Thyroid gland (tissue), 4 donors: ENCODE data around the gene ASH1L. TPM values are rescaled to one million over a fixed set of nuclear protein-coding genes. Genes with fewer than 3 reads are reported as not detected.

ENCODE experiments used
- DNase-seq, 2 donors: peaks; one replicate each; pipeline ENCODE4 v3.0.0-alpha.2; 2019
- H3K27ac ChIP-seq, 3 donors: fragments of 200-600 bp; sonication (generic); 1 replicate in 2 of 3; 2 replicates in 1 of 3; pipeline ENCODE4 v1.5.1; 2016 to 2019; ENCODE audit warnings: mild to moderate bottlenecking in 1 of 3, moderate library complexity in 1 of 3
- H3K27me3 ChIP-seq: fragments of 200-600 bp; sonication (generic); one replicate; pipeline ENCODE4 v1.5.1; 2019
- H3K36me3 ChIP-seq, 2 donors: fragments of 200-600 bp; sonication (generic); one replicate each; pipeline ENCODE4 v1.5.1; 2016 to 2019
- H3K4me1 ChIP-seq, 2 donors: fragments of 200-600 bp; sonication (generic); one replicate each; pipeline ENCODE4 v1.5.1; 2017 to 2019
- H3K4me3 ChIP-seq, 3 donors: fragments of 200-600 bp; sonication (generic); replicated peaks in 1 of 3; 1 replicate in 2 of 3; 2 replicates in 1 of 3; pipeline ENCODE4 v1.5.1; 2016; ENCODE audit warnings: mild to moderate bottlenecking in 1 of 3
- H3K9me3 ChIP-seq: fragments of 200-600 bp; sonication (generic); one replicate; pipeline ENCODE4 v1.5.1; 2017
- POLR2A ChIP-seq, 2 donors: fragments of 450-650 bp; IDR thresholded peaks; one replicate each; pipeline ENCODE4 v1.6.1; 2017; ENCODE audit warnings: antibody characterized with exemption in 2 of 2, mild to moderate bottlenecking in 2 of 2, moderate library complexity in 1 of 2
- WGBS, 2 donors: methylation state at CpG; one replicate each; pipeline ENCODE4 v1.1.5; 2017; 5-methylcytosine and 5-hydroxymethylcytosine counted together
- intact Hi-C: fragments of 100-400 bp; cut with DNase I; formaldehyde crosslinking; loops from one replicate; pipeline ENCODE4 v1.15.1; 2023
- total RNA-seq, 4 donors: library from RNA; depleted of rRNA; stranded (reverse); fragments of >200 nt; gene quantifications; one replicate each; pipeline ENCODE4 v1.2.3, GENCODE V29; 2016
- TF ChIP-seq, protein P1 (sequence below), 6 experiments: fragments of 200-600 bp in 3 of 6; fragments of 450-650 bp in 3 of 6; sonication (generic) in 3 of 6; IDR thresholded peaks; one replicate each; pipeline ENCODE4 v1.5.1; 2016 to 2019; ENCODE audit warnings: antibody characterized with exemption in 6 of 6, mild to moderate bottlenecking in 2 of 6, inconsistent platforms in 1 of 6, moderate library complexity in 1 of 6

The ASH1L gene
- total RNA-seq, 4 donors from 2014 or later = 68.1 to 120 (median 85.2) TPM

DNA sequence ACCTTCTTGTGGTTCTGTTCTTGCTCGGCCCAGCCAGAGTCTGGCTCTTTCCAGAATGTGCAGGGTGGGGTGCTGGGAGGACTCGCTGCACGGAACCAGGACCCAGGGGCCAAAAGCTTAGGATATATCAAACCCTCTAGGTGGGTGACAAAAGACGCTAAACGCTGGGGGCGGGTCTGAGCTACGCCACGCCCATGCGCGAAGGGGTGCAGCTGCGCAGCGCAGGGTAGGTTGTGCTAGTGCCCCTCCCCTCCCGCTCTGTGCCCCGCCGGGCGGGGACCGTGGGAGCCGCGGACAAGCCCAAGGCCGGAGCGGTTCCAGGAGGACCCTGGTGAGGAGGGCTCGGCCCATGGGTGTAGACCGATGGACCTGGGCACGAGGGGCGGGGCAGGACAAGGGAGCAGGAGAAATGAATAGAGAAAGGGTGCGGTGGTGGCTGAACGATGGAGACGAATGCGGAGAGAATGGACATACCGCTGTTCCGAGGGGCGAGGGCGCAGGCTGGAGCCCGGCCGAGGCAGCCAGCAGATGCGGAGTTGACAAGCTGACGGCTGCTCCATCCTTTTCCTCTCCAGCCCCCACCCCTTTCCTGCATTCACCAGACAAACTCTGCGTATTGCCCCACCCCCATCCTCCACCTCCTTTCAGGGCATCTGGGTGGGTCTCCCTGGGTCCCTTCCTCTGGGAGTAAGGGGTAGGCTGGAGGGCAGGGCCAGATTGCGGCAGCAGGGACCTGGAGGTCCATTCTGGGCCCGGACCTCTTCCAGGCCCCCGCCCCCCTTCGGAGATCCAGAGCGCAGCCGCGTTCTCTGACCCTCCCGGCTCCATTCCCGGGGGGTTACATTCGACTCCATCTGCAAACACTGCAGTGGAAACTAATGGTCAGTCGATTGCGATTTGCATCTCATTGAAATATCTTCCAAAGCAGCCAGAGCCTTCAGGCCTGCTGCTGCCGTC is 241.7 kb downstream of the ASH1L start, which contains the start of gene RUSC1:
TSS of gene RUSC1 (plus strand) at position 234 of the 957 bp plus-strand sequence. CDS start 880 bp downstream, outside the sequence.
- H3K4me3 ChIP-seq = peak within 1 kb of the TSS in 1 of 3 donors; percentile 34
- H3K27ac ChIP-seq = peak within 1 kb of the TSS in 2 of 3 donors; percentile 76 to 92
- peak; percentile 67 to 72 for DNase-seq
- intact Hi-C loops = loop anchor here (5.0 kb wide), 2 partner anchors 44 to 64 kb away; partner anchors contain the start of genes ENTREP3 and HCN3
- H3K27me3 ChIP-seq = no peaks in the 10 kb centered on the region
- TF ChIP-seq, protein P1, sequence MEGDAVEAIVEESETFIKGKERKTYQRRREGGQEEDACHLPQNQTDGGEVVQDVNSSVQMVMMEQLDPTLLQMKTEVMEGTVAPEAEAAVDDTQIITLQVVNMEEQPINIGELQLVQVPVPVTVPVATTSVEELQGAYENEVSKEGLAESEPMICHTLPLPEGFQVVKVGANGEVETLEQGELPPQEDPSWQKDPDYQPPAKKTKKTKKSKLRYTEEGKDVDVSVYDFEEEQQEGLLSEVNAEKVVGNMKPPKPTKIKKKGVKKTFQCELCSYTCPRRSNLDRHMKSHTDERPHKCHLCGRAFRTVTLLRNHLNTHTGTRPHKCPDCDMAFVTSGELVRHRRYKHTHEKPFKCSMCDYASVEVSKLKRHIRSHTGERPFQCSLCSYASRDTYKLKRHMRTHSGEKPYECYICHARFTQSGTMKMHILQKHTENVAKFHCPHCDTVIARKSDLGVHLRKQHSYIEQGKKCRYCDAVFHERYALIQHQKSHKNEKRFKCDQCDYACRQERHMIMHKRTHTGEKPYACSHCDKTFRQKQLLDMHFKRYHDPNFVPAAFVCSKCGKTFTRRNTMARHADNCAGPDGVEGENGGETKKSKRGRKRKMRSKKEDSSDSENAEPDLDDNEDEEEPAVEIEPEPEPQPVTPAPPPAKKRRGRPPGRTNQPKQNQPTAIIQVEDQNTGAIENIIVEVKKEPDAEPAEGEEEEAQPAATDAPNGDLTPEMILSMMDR (IDR thresholded peaks at IDR 0.05) = no peak
- TF ChIP-seq POLR2A (IDR thresholded peaks at IDR 0.05) = no peak
- no peaks in the 10 kb centered on the region for H3K36me3 ChIP-seq
- 18 to 21% methylated on average over 35 to 50 of the region's 51 CpGs for WGBS, 2 donors
- no peaks in the 10 kb centered on the region for H3K9me3 ChIP-seq
- H3K4me1 ChIP-seq = peaks cover 30 to 32% of the 10 kb centered on the region in 2 donors

DNA sequence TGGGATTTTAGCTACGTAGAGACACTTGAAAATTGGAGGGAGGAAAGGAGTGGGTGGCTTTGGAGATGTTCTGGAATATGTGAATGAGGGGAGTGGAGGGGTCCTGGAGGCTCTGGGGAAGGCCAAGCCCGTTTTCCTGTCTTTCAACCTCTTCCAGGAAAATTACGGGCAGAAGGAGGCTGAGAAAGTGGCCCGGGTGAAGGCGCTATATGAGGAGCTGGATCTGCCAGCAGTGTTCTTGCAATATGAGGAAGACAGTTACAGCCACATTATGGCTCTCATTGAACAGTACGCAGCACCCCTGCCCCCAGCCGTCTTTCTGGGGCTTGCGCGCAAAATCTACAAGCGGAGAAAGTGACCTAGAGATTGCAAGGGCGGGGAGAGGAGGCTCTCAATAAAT is 242.4 kb downstream of the ASH1L start:
- Histone ChIP-seq H3K9me3 (no peaks in the 10 kb centered on the region), H3K36me3 (no peaks in the 10 kb centered on the region), H3K27ac (peak overlapping the region in 1 of 3 donors; percentile 92), H3K4me3 (peak overlapping the region in 1 of 3 donors; percentile 34), H3K27me3 (no peaks in the 10 kb centered on the region), H3K4me1 (peaks cover 23 to 25% of the 10 kb centered on the region in 2 donors)
- no peak for TF ChIP-seq POLR2A (IDR thresholded peaks at IDR 0.05)
- no peak for DNase-seq
- 39 to 55% methylated on average over 10 to 11 of the region's 11 CpGs for WGBS, 2 donors
- intact Hi-C loops = loop anchor here (5.0 kb wide), 2 partner anchors 43 to 63 kb away; partner anchors contain the start of genes ENTREP3 and HCN3

- Histone ChIP-seq H3K9me3 (no peaks in the 10 kb centered on the region), H3K36me3 (no peaks in the 10 kb centered on the region), H3K27me3 (no peaks in the 10 kb centered on the region), H3K4me1 (peaks cover 22 to 23% of the 10 kb centered on the region in 2 donors), H3K27ac (no peak overlapping the region), H3K4me3 (no peak overlapping the region)
- 80 to 83% methylated on average over 5 of the region's 5 CpGs for whole genome bisulfite sequencing, 2 donors
- no peak for DNase-seq
- intact Hi-C loops = no loop called here
- TF ChIP-seq, protein P1 (IDR thresholded peaks at IDR 0.05) = no peak
- TF ChIP-seq POLR2A (IDR thresholded peaks at IDR 0.05) = no peak
Measured at GRCh38 chr1:155319536-155319935, 243.1 kb downstream of the ASH1L start.

GRCh38 chr1:155318082-155318481 is 244.5 kb downstream of the ASH1L start:
- H3K27ac ChIP-seq = no peak overlapping the region
- no peak for TF ChIP-seq POLR2A (IDR thresholded peaks at IDR 0.05)
- TF ChIP-seq, protein P1 (IDR thresholded peaks at IDR 0.05) = no peak
- H3K4me3 ChIP-seq = no peak overlapping the region
- no peak for DNase-seq
- intact Hi-C loops = no loop called here
- no peaks in the 10 kb centered on the region for H3K36me3 ChIP-seq
- H3K9me3 ChIP-seq = no peaks in the 10 kb centered on the region
- H3K4me1 ChIP-seq = peaks cover 22 to 23% of the 10 kb centered on the region in 2 donors
- WGBS, 2 donors = 96% methylated on average over 9 of the region's 9 CpGs
- H3K27me3 ChIP-seq = no peaks in the 10 kb centered on the region

DNA sequence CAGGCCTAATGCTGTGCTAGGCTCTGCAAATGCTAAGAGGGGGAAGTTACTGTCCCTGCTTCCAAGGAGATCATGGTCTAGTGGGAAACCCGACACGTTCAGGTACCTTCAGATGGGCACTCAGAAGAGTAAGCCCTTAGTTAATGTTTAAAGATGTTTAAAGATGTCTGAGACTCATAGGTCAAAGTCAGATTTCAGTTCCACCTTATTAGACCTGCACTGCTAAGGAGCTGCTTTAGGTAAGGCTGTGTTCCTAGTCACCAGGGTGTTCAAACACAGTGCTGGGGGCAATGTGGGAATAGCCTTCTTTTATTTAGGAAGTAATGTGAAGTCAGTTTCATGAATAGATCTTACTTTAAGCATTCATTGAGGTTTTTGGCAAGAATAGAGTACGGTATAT is 245.7 kb downstream of the ASH1L start:
- intact Hi-C loops = no loop called here
- H3K36me3 ChIP-seq = no peaks in the 10 kb centered on the region
- no peaks in the 10 kb centered on the region for H3K27me3 ChIP-seq
- 90 to 97% methylated on average over 3 of the region's 3 CpGs for WGBS, 2 donors
- no peak for DNase-seq
- TF ChIP-seq, protein P1 (IDR thresholded peaks at IDR 0.05) = no peak
- no peak for TF ChIP-seq POLR2A (IDR thresholded peaks at IDR 0.05)
- H3K9me3 ChIP-seq = no peaks in the 10 kb centered on the region
- H3K27ac ChIP-seq = no peak overlapping the region
- H3K4me3 ChIP-seq = no peak overlapping the region
- peaks cover 12 to 16% of the 10 kb centered on the region in 2 donors for H3K4me1 ChIP-seq
